Endometrial microvascular endothelial cells (primary cell): ENCODE results near the gene RAD21L1. TPM values are rescaled to one million over a fixed set of nuclear protein-coding genes. Genes with fewer than 3 reads are reported as not detected.

Source experiments
- in situ Hi-C: cut with HindIII; loops from 2 replicates; pipeline ENCODE4 v1.10.0; 2017; ENCODE audit warnings: low sequenced_read_pairs, low pct_unique_long_range_greater_than_20kb; ENCODE audit errors: inconsistent ontology term
- total RNA-seq: library from RNA; depleted of rRNA; stranded (reverse); fragments of >200 nt; gene quantifications from one replicate; pipeline ENCODE4 v1.2.3, GENCODE V29; 2015; ENCODE audit errors: inconsistent ontology term

The RAD21L1 gene
- total RNA-seq, 1 donor from 2014 or later: not detected

DNA sequence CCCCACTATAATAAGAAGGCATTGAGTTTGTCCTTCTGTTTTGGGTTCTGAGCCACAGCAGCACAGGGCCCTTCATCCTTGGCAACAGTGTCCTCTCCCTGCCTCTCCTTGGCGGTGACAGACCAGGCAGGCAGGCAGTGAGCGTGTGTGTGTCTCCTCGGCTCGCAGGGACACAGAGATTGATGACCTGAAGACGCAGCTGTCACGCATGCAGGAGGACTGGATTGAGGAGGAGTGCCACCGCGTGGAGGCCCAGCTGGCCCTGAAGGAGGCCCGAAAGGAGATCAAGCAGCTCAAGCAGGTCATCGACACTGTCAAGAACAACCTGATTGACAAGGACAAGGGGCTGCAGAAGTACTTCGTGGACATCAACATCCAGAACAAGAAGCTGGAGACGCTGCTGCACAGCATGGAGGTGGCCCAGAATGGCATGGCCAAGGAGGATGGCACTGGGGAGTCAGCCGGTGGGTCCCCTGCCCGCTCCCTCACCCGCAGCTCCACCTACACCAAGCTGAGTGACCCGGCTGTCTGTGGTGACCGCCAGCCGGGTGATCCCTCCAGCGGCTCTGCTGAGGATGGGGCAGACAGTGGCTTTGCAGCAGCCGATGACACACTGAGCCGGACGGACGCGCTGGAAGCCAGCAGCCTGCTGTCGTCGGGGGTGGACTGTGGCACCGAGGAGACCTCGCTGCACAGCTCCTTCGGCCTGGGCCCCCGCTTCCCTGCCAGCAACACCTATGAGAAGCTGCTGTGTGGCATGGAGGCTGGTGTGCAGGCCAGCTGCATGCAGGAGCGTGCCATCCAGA, 79.1 kb downstream of the RAD21L1 start:
- in situ Hi-C loops: no loop called here

Other genes with a start within 250 kb of the RAD21L1 start
- not detected for gene RSPO4, start 223.7 kb upstream of the RAD21L1 start, total RNA-seq
- 198 TPM for gene PSMF1, start 107.4 kb upstream of the RAD21L1 start, total RNA-seq
- not detected for gene TMEM74B, start 41.1 kb upstream of the RAD21L1 start, total RNA-seq
- gene C20orf202, start 22.6 kb upstream of the RAD21L1 start, total RNA-seq: not detected
- 11.9 TPM for gene SNPH, start 40.2 kb downstream of the RAD21L1 start, total RNA-seq
- 16.6 TPM for gene SDCBP2, start 103.1 kb downstream of the RAD21L1 start, total RNA-seq
- 511 TPM for gene FKBP1A, start 167.0 kb downstream of the RAD21L1 start, total RNA-seq
- gene NSFL1C, start 240.8 kb downstream of the RAD21L1 start, total RNA-seq: 54.2 TPM